HEK293 (cell line): Measurements from ENCODE around the gene TGM5.
"Not testable (repeated sequence)": the region's sequence is repeated elsewhere in the genome, so short reads cannot be mapped to it uniquely, and the experiment has no call there.

Experiments
- BCL11A ChIP-seq: fragments of 450-650 bp; formaldehyde crosslinking; IDR thresholded peaks from 2 replicates; pipeline ENCODE4 v1.5.1; 2016; ENCODE audit warnings: low read depth, missing biosample characterization, missing genetic modification characterization
- ZBTB21 ChIP-seq: fragments of 450-650 bp; formaldehyde crosslinking; IDR thresholded peaks from 2 replicates; pipeline ENCODE4 v1.5.1; 2017; ENCODE audit warnings: missing biosample characterization, missing genetic modification characterization
- ZEB2 ChIP-seq: fragments of 450-650 bp; formaldehyde crosslinking; IDR thresholded peaks from 2 replicates; pipeline ENCODE4 v1.5.1; 2016; ENCODE audit warnings: missing biosample characterization, missing genetic modification characterization
- ZNF24 ChIP-seq: fragments of 450-650 bp; formaldehyde crosslinking; IDR thresholded peaks from 2 replicates; pipeline ENCODE4 v1.5.1; 2016; ENCODE audit warnings: missing biosample characterization, missing genetic modification characterization
- ZNF654 ChIP-seq: fragments of 450-650 bp; formaldehyde crosslinking; IDR thresholded peaks from 2 replicates; pipeline ENCODE4 v1.5.1; 2016; ENCODE audit warnings: low read depth, missing biosample characterization, missing genetic modification characterization
- TF ChIP-seq, protein P1 (sequence below): fragments of 450-650 bp; formaldehyde crosslinking; IDR thresholded peaks from 2 replicates; pipeline ENCODE4 v1.5.1; 2016; ENCODE audit warnings: missing biosample characterization, missing genetic modification characterization
- TF ChIP-seq, protein P2 (sequence below): fragments of 450-650 bp; formaldehyde crosslinking; IDR thresholded peaks from 2 replicates; pipeline ENCODE4 v1.5.1; 2016; ENCODE audit warnings: missing biosample characterization, missing genetic modification characterization, low read depth

DNA sequence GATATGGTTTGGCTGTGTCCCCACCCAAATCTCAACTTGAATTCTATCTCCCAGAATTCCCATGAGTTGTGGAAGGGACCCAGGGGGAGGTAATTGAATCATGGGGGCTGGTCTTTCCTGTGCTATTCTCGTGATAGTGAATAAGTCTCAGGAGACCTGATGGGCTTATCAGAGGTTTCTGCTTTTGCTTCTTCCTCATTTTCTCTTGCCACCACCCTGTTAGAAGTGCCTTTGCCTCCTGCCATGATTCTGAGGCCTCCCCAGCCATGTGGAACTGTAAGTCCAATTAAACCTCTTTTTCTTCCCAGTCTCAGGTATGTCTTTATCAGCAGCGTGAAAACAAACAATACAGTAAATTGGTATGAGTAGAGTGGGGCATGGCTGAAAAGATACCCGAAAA is 69.0 kb downstream of the TGM5 start:
- TF ChIP-seq ZEB2; BCL11A (tag by site-specific recombination); ZBTB21 (tag by site-specific recombination); ZNF654; ZNF24 (tag by site-specific recombination): not testable (repeated sequence)
- TF ChIP-seq, protein P1, sequence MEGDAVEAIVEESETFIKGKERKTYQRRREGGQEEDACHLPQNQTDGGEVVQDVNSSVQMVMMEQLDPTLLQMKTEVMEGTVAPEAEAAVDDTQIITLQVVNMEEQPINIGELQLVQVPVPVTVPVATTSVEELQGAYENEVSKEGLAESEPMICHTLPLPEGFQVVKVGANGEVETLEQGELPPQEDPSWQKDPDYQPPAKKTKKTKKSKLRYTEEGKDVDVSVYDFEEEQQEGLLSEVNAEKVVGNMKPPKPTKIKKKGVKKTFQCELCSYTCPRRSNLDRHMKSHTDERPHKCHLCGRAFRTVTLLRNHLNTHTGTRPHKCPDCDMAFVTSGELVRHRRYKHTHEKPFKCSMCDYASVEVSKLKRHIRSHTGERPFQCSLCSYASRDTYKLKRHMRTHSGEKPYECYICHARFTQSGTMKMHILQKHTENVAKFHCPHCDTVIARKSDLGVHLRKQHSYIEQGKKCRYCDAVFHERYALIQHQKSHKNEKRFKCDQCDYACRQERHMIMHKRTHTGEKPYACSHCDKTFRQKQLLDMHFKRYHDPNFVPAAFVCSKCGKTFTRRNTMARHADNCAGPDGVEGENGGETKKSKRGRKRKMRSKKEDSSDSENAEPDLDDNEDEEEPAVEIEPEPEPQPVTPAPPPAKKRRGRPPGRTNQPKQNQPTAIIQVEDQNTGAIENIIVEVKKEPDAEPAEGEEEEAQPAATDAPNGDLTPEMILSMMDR (tag by site-specific recombination), result not testable (repeated sequence)
- TF ChIP-seq, protein P2, sequence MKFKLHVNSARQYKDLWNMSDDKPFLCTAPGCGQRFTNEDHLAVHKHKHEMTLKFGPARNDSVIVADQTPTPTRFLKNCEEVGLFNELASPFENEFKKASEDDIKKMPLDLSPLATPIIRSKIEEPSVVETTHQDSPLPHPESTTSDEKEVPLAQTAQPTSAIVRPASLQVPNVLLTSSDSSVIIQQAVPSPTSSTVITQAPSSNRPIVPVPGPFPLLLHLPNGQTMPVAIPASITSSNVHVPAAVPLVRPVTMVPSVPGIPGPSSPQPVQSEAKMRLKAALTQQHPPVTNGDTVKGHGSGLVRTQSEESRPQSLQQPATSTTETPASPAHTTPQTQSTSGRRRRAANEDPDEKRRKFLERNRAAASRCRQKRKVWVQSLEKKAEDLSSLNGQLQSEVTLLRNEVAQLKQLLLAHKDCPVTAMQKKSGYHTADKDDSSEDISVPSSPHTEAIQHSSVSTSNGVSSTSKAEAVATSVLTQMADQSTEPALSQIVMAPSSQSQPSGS (tag by site-specific recombination), result not testable (repeated sequence)
